T-helper 1 cell treated with Interleukin-12 subunit alpha and Interleukin-12 subunit beta and Interleukin-4 antibody, amounts not matched to agents 30 ng/mL and 1 ng/mL, for 36 hours (primary cell): ENCODE data around the gene BUD23. TPM values are rescaled to one million over a fixed set of nuclear protein-coding genes. Genes with fewer than 3 reads are reported as not detected.
"Not testable (repeated sequence)": the region's sequence is repeated elsewhere in the genome, so short reads cannot be mapped to it uniquely, and the experiment has no call there.

Experiments used
- intact Hi-C: fragments of 100-400 bp; cut with micrococcal nuclease; formaldehyde crosslinking; loops from one replicate; pipeline ENCODE4 v1.15.1; 2024
- total RNA-seq: library from RNA; stranded (reverse); gene quantifications from 2 replicates; pipeline ENCODE4 v1.2.3, GENCODE V29; 2022

Gene BUD23
- total RNA-seq, 1 donor from 2014 or later = 78.7 TPM

GRCh38 chr7:73718438-73718881 lies 35.1 kb downstream of the BUD23 start:
- intact Hi-C loops = loop anchor here (1.0 to 2.0 kb wide), 5 partner anchors 12 to 196 kb away; partner anchors contain the start of genes BAZ1B, BCL7B, BUD23 and DNAJC30

GRCh38 chr7:73718905-73719805 lies 35.8 kb downstream of the BUD23 start, which contains the start of gene STX1A:
Gene STX1A, minus strand, starts transcription at chr7:73719669. Its CDS starts 38 bp downstream, at chr7:73719631.
- intact Hi-C loops = loop anchor here (1.0 to 2.0 kb wide), 9 partner anchors 13 to 196 kb away; partner anchors contain the start of genes ABHD11, BAZ1B, BCL7B and BUD23

- intact Hi-C loops = loop anchor here (1.0 to 2.0 kb wide), 5 partner anchors 15 to 197 kb away; partner anchors contain the start of genes ABHD11, BAZ1B, MLXIPL and TBL2
Measured at GRCh38 chr7:73719806-73720169, 36.4 kb downstream of the BUD23 start.

GRCh38 chr7:73720443-73720842 lies 37.0 kb downstream of the BUD23 start:
- intact Hi-C loops = not testable (repeated sequence)

DNA sequence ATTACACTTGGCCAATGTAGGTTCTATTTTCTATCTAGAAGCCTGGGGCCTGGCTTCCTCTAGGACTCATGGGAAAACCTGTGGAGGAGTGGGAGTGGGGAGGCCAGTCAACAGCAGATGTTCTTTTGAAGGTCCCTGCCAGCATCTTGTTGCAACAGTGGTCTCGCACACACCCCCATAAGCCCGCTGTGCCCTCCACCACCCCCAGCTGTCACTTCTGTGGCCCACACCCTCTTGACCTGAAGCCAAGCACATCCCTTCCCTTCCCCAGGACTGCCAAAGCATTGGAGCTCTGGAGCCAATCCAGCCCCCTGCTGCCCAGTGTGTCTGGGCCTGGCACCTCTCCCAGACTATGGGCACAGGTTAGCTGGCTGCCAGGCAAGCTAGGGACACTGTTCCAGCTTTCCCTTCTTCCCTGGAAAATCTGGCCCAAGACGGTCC lies 38.0 kb downstream of the BUD23 start:
- intact Hi-C loops = no loop called here

DNA sequence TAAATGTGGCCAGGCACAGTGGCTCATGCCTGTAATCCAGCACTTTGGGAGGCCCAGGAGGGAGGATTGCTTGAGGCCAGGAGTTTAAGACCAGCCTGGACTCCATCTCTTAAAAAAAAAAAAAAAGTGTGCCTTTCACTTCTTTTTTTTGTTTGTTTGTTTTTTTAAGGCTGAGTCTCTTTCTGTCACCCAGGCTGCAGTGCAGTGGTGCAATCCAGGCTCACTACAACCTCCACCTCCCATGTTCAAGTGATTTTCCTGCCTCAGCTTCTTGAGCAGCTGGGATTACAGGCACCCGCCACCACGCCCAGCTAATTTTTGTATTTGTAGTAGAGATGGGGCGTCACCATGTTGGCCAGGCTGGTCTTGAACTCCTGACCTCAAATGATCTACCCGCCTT lies 38.8 kb downstream of the BUD23 start:
- intact Hi-C loops = not testable (repeated sequence)

DNA sequence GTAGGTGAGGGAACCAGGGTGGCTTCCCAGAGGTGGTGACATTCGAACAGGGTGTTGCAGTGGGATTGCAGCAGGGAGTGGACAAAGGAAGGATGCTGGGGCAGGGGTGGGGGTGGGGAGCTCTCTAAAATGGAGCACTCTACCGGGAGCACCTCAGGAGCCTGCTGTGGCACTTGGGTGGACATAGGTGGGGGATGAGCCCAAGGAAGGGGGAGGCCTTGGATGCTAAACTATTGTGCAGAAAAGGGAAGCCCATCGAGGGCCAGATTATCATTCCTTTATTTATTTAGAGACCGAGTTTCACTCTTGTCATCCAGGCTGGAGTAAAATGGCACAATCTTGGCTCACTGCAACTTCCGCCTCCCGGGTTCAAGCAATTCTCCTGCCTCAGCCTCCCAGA lies 39.4 kb downstream of the BUD23 start:
- intact Hi-C loops = no loop called here

GRCh38 chr7:73723813-73724212 lies 40.4 kb downstream of the BUD23 start:
- intact Hi-C loops = no loop called here

DNA sequence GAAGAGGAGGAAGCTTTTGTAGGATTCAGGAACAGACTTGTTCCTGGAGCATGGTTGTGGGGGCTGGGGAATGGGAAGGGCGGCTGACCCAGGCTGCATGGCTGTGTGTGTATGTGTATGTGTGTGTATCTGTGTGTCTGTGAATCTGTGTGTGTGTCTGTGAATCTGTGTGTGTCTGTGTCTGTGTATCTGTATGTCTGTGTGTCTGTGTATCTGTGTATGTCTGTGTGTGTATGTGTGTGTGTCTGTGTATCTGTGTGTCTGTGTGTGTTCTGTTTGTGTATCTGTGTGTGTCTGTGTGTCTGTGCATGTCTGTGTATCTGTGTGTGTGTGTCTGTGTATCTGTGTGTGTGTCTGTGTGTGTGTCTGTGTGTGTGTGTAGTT lies 42.7 kb downstream of the BUD23 start:
- intact Hi-C loops = no loop called here

- intact Hi-C loops = no loop called here
Measured at GRCh38 chr7:73727952-73728351, 44.6 kb downstream of the BUD23 start.

DNA sequence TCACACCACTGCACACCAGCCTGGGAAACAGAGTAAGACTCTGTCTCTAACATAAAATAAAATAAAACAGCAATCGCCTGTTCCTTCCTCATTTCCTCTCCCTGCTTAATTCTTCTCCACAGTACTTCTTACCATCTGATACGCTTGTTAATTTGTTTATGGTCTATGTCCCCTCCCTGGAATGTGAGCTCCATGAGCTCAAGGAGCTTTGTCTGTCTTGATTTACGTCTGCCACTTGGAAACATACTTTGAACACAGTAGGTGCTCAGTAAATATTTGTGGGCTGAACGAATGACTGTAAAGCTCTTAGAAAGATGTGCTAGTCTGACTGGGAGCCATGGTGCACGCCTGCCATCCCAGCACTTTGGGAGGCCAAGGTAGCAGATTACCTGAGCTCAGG lies 45.2 kb downstream of the BUD23 start:
- intact Hi-C loops = no loop called here

DNA sequence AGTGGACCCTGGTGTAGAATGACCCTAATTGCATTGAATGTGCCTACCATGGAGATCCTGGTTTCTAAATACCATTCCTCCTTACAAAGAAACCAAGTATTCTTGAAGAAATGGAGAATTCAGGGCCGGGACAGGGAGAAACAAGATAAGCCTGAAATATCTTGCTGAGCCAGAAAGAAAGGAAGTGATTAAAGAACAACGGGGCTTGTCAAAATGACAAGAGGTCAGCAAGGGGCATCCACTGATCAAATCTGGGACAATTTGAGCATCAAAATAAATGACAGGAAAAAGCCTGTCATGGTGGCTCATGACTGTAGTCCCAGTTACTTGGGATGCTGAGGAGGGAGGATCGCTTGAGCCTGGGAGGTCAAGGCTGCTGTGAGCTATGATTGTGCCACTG lies 47.1 kb downstream of the BUD23 start:
- intact Hi-C loops = loop anchor here (10.0 kb wide), 1 partner anchor 806 kb away; the partner anchor contains the start of gene POM121

- intact Hi-C loops = loop anchor here (10.0 kb wide), 1 partner anchor 808 kb away; the partner anchor contains the start of gene POM121
Measured at GRCh38 chr7:73732397-73732796, 49.0 kb downstream of the BUD23 start.

- intact Hi-C loops = loop anchor here (1.0 to 10.0 kb wide), 11 partner anchors 10 to 810 kb away; partner anchors contain the start of genes BAZ1B, BUD23, DNAJC30 and EIF4H
Measured at GRCh38 chr7:73734619-73735527, 51.5 kb downstream of the BUD23 start.

GRCh38 chr7:73735528-73735905 lies 52.1 kb downstream of the BUD23 start:
- intact Hi-C loops = loop anchor here (5.0 to 10.0 kb wide), 3 partner anchors 437 to 811 kb away; partner anchors contain the start of genes EIF4H, POM121 and RFC2

DNA sequence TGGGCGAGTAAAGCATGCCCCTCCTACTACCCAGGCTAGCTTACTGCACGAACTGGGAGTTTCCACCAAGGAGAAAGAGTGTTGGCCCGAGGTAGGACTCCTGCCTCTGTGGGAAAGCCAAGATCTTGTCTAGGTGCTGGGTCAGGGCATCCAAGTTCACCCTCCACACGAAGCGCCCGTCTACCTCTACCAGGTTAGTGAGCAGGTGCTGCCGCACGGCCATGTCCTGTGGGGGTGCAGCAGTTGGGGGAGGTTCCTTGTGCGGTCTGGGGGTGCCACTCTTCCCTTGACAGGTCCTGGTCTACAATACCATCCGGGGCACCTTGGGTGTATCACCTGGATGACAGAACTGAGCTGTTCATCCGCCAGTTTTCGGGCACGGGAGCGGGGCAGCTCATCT lies 53.5 kb downstream of the BUD23 start:
- intact Hi-C loops = loop anchor here (5.0 to 10.0 kb wide), 3 partner anchors 435 to 812 kb away; partner anchors contain the start of genes EIF4H, POM121 and RFC2

DNA sequence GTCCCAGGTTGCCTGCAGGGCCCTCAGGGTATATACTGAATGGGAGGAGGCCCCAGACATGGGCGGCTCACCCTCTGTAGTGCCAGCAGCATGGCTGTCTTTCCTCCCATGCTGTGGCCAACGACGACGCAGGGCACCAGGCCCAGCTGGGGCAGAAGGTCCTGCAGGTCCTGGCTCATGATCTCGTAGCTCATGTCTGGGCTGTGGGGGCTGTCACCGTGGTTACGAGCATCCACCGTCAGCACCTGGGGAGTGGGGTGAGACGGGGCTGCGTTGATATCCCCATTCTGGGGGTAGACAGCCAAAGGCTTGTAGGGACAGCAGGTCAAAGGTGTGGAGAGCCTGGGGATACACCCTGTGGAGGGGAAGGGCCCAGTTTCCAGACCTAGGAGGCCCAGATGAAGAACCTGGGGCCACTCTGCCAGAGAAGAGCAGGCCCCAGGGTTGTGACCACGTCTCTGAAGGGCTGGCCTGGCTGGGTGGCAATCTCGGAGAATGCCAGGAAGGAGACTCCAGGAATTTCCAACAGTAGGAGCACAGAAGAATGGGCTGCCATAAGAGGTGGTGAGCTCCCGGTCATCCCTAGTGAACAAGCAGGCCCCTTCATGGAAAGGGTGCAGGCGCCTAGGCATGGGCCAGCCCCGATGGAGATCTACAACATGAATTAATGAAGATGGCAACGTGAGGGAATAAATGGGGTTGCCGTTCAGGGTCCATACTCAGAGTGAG lies 54.3 kb downstream of the BUD23 start:
- intact Hi-C loops = loop anchor here (1.0 to 10.0 kb wide), 15 partner anchors 18 to 909 kb away; partner anchors contain the start of genes BAZ1B, BCL7B, BUD23 and DNAJC30

- intact Hi-C loops = loop anchor here (1.0 to 10.0 kb wide), 15 partner anchors 19 to 910 kb away; partner anchors contain the start of genes BAZ1B, BCL7B, BUD23 and DNAJC30
Measured at GRCh38 chr7:73738220-73738611, 54.8 kb downstream of the BUD23 start.

DNA sequence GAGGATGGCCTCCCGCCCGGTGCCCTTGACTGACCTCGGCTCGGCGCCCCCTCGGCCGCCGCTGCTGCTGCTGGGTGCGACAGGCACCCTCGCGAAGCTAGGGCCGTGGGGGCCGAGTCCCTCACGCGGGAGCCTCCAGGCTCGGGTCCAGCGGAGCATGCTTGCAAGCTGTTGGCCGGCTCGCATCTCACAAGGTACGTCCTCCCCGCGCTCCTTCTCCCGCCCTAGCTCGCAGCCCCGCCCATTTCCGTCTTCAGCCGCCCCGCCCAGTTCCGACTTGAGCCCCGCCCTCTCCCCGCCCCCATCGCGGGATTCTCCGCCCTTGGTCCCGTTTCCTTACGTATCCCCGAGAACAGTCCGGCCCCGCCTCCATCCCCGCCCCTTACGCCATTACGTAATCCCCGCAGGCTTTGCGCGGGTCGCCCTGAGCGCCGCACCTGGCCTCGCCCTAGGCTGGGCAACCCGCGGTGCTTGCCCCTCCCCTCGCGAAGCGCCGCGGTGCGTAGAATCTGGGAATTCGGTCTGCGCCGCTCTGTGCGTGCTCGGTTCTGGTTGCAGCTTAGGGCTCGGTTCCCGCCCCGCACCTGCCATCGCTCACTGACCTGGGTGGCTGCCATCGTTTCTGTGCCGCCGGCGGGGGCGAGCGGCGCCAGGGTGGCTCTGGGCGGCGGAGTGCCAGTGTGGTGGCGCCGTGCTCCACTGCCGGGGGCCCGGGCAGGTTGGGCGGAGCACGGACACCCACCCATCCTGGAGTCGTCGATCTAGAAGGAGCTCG lies 55.4 kb downstream of the BUD23 start, which contains the start of gene ABHD11:
TSS of gene ABHD11 (minus strand) at position 191 of the 775 bp plus-strand sequence. CDS start at position 159, 32 bp downstream.
- intact Hi-C loops = loop anchor here (1.0 to 10.0 kb wide), 15 partner anchors 19 to 910 kb away; partner anchors contain the start of genes BAZ1B, BCL7B, BUD23 and DNAJC30
